Chondrocyte (in vitro differentiated cells): ENCODE measurements around the gene FERMT2. TPM values are rescaled to one million over a fixed set of nuclear protein-coding genes. Genes with fewer than 3 reads are reported as not detected.

Source experiments
- DNase-seq: peaks from one replicate; pipeline ENCODE4 v3.0.0; 2021; ENCODE audit warnings: mixed read lengths, low spot score
- H3K27ac Mint-ChIP-seq: one replicate; pipeline ENCODE4 v1.8.0; 2021; ENCODE audit warnings: mild to moderate bottlenecking, moderate library complexity, mixed read lengths; ENCODE audit not compliant: unreplicated experiment
- H3K27me3 Mint-ChIP-seq: 2 replicates; pipeline ENCODE4 v1.8.0; 2021; ENCODE audit warnings: low read depth, mixed read lengths
- H3K36me3 Mint-ChIP-seq: 2 replicates; pipeline ENCODE4 v1.8.0; 2021; ENCODE audit warnings: low read depth, mixed read lengths
- H3K4me1 Mint-ChIP-seq: 2 replicates; pipeline ENCODE4 v1.8.0; 2021; ENCODE audit warnings: low read depth, mild to moderate bottlenecking, mixed read lengths
- H3K4me3 Mint-ChIP-seq: one replicate; pipeline ENCODE4 v1.8.0; 2021; ENCODE audit warnings: mild to moderate bottlenecking, moderate library complexity, mixed read lengths; ENCODE audit not compliant: unreplicated experiment
- H3K9me3 Mint-ChIP-seq: 2 replicates; pipeline ENCODE4 v1.8.0; 2021; ENCODE audit warnings: low read depth, mixed read lengths
- CTCF ChIP-seq: fragments of 200-600 bp; sonication (generic); IDR thresholded peaks from 2 replicates; pipeline ENCODE4 v1.5.0; 2021; ENCODE audit warnings: antibody characterized with exemption, mild to moderate bottlenecking, moderate library complexity
- total RNA-seq: library from RNA; stranded (reverse); gene quantifications from 3 replicates; pipeline ENCODE4 v1.2.1, GENCODE V29; 2021

FERMT2 gene
- total RNA-seq, 1 donor from 2014 or later = 518 TPM

DNA sequence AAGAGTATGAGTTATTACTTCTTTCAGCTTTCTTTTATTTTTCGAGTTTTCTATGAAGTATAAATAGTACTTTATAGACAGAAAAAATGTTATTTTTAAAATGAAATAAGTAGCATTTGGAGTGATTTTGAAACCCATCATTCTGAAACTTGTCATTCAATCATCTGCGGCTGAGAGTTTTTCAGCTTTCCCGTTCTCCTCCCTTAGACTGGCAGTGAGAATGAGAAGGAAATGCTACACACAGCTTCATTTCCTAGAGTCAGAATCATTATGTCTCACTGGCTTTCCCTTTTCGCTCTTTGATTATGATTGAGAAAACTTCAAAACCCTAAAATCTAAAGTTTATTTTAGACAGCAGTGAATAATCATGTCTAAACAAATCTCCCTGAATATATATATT, 125.8 kb downstream of the FERMT2 start:
- Mint-ChIP-seq H3K36me3 (no peaks in the 10 kb centered on the region), H3K4me3 (no peak overlapping the region), H3K27ac (peak overlapping the region; percentile 49), H3K4me1 (peaks cover 26% of the 10 kb centered on the region), H3K9me3 (no peaks in the 10 kb centered on the region), H3K27me3 (no peaks in the 10 kb centered on the region)
- DNase-seq = no peak
- TF ChIP-seq CTCF = no peak

GRCh38 chr14:52824462-52824861, 126.4 kb downstream of the FERMT2 start:
- no peak for TF ChIP-seq CTCF
- Mint-ChIP-seq H3K4me1 (peaks cover 20% of the 10 kb centered on the region), H3K36me3 (no peaks in the 10 kb centered on the region), H3K4me3 (no peak overlapping the region), H3K27ac (peak overlapping the region; percentile 73), H3K9me3 (no peaks in the 10 kb centered on the region), H3K27me3 (no peaks in the 10 kb centered on the region)
- DNase-seq = no peak

GRCh38 chr14:52821805-52822250, 129.0 kb downstream of the FERMT2 start:
- H3K36me3 Mint-ChIP-seq = no peaks in the 10 kb centered on the region
- peaks cover 15% of the 10 kb centered on the region for H3K4me1 Mint-ChIP-seq

DNA sequence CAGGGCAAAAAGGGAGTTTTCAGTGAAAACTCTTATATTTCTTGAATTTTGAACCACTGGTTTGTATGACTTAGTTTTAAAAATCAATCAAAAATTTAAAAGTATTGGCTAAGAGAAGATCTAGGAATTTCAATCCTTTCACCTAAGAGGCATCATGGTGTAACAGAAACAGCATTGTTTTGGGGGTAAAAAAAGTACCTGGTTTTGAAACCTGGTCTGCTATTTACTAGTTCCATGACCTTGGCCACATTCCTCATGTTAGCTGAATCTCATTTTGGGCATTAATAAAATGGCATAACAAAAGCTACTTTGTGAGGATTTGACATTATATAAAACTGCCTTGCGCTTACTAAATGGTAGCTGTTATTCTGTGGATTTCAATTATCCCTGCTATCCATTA, 142.7 kb downstream of the FERMT2 start:
- Mint-ChIP-seq H3K4me3 (no peak overlapping the region), H3K36me3 (no peaks in the 10 kb centered on the region), H3K27me3 (no peaks in the 10 kb centered on the region), H3K9me3 (no peaks in the 10 kb centered on the region), H3K4me1 (peaks cover 11% of the 10 kb centered on the region), H3K27ac (no peak overlapping the region)
- DNase-seq = no peak
- no peak for TF ChIP-seq CTCF

More at GRCh38 chr14:52821805-52822250, 129.0 kb downstream of the FERMT2 start:
- Mint-ChIP-seq H3K27me3 (no peaks in the 10 kb centered on the region), H3K9me3 (no peaks in the 10 kb centered on the region), H3K4me3 (no peak overlapping the region), H3K27ac (no peak overlapping the region)
- TF ChIP-seq CTCF = no peak
- DNase-seq = no peak

Other genes starting within 250 kb of the FERMT2 start
- gene PSMC6, start 243.8 kb downstream of the FERMT2 start, total RNA-seq = 58.2 to 76.9 TPM (median 66.4 TPM) in 3 replicates
- gene STYX, start 220.9 kb downstream of the FERMT2 start, total RNA-seq = 17.3 to 21.0 TPM (median 20.9 TPM) in 3 replicates
- gene GNPNAT1, start 159.4 kb downstream of the FERMT2 start, total RNA-seq = 45.9 to 51.0 TPM (median 48.4 TPM) in 3 replicates
- gene DDHD1, start 202.3 kb upstream of the FERMT2 start, total RNA-seq = 12.9 to 16.5 TPM (median 13.7 TPM) in 3 replicates